Mammary epithelial cell (primary cell): ENCODE data around the gene PLPP7.

Source experiments
- CTCF ChIP-seq, 2 donors: IDR thresholded peaks in 1 of 2; conservative IDR thresholded peaks in 1 of 2; 2 replicates each; pipeline ENCODE4 v1.5.1; 2011 to 2012; ENCODE audit warnings: inconsistent platforms in 2 of 2, low read length in 2 of 2, mild to moderate bottlenecking in 2 of 2, control low read depth in 1 of 2, low read depth in 1 of 2; ENCODE audit not compliant: insufficient read depth in 1 of 2; ENCODE audit errors: extremely low read depth in 1 of 2
- EZH2 ChIP-seq: IDR thresholded peaks from 2 replicates; pipeline ENCODE4 v1.6.1; 2012; ENCODE audit warnings: low read length, inconsistent platforms, borderline replicate concordance

- TF ChIP-seq CTCF (conservative IDR thresholded peaks at IDR 0.05 in 1 of 2, IDR thresholded peaks at IDR 0.05 in 1 of 2; ENCODE audit: extremely low read depth in 1 of 2, insufficient read depth in 1 of 2, low read depth in 1 of 2, low read length in 2 of 2), result no peak
- no peak for TF ChIP-seq EZH2
Observed at GRCh38 chr9:131337131-131337848, 47.8 kb downstream of the PLPP7 start.
